Sigmoid colon (tissue), 7 donors: Measurements from ENCODE around the gene IKZF1. TPM values are rescaled to one million over a fixed set of nuclear protein-coding genes. Genes with fewer than 3 reads are reported as not detected.

Experiments
- DNase-seq: peaks from one replicate; pipeline ENCODE4 v3.0.0-alpha.2; 2019
- H3K27ac ChIP-seq, 4 donors: fragments of 200-600 bp; sonication (generic); one replicate each; pipeline ENCODE4 v1.5.1; 2016 to 2019; ENCODE audit warnings: mild to moderate bottlenecking in 1 of 4
- H3K27me3 ChIP-seq, 3 donors: fragments of 200-600 bp; sonication (generic); one replicate each; pipeline ENCODE4 v1.5.1; 2019; ENCODE audit warnings: mild to moderate bottlenecking in 1 of 3
- H3K36me3 ChIP-seq, 4 donors: fragments of 200-600 bp; sonication (generic); one replicate each; pipeline ENCODE4 v1.5.1; 2016 to 2019
- H3K4me1 ChIP-seq, 4 donors: fragments of 200-600 bp; sonication (generic); one replicate each; pipeline ENCODE4 v1.5.1; 2017 to 2019
- H3K4me3 ChIP-seq, 4 donors: fragments of 200-600 bp; sonication (generic); one replicate each; pipeline ENCODE4 v1.5.1; 2017 to 2019; ENCODE audit warnings: mild to moderate bottlenecking in 2 of 4, moderate library complexity in 1 of 4
- H3K9me3 ChIP-seq, 4 donors: fragments of 200-600 bp in 3 of 4; sonication (generic) in 3 of 4; one replicate each; pipeline versions ENCODE4 v1.5.1 to v1.6.1; 2013 to 2019
- CTCF ChIP-seq, 4 experiments: fragments of 450-650 bp in 3 of 4; fragments of 200-600 bp in 1 of 4; IDR thresholded peaks; one replicate each; pipeline ENCODE4 v1.5.1; 2016 to 2019; ENCODE audit warnings: antibody characterized with exemption in 4 of 4, mild to moderate bottlenecking in 3 of 4, moderate library complexity in 2 of 4
- EP300 ChIP-seq, 4 donors: sonication (generic); formaldehyde crosslinking; IDR thresholded peaks; one replicate each; pipeline ENCODE4 v1.6.1; 2017; ENCODE audit warnings: antibody characterized with exemption in 4 of 4
- POLR2A ChIP-seq, 2 donors: fragments of 450-650 bp; IDR thresholded peaks; one replicate each; pipeline ENCODE4 v1.6.1; 2016; ENCODE audit warnings: antibody characterized with exemption in 2 of 2, mild to moderate bottlenecking in 2 of 2, moderate library complexity in 2 of 2
- POLR2AphosphoS5 ChIP-seq, 4 donors: sonication (generic); formaldehyde crosslinking; IDR thresholded peaks; one replicate each; pipeline ENCODE4 v1.6.1; 2017; ENCODE audit warnings: antibody characterized with exemption in 4 of 4
- WGBS, 2 donors: extraction: QIAGEN DNeasy Blood & Tissue Kit; methylation state at CpG; one replicate each; pipeline ENCODE4 v1.1.7; 2013; 5-methylcytosine and 5-hydroxymethylcytosine counted together
- intact Hi-C: fragments of 100-400 bp; cut with DNase I; formaldehyde crosslinking; loops from one replicate; pipeline ENCODE4 v1.15.1; 2023
- polyA plus RNA-seq, 3 donors: library from polyadenylated mRNA; stranded (reverse); fragments of 200-250 nt; gene quantifications; one replicate each; pipeline ENCODE4 v1.2.3, GENCODE V29; 2013
- total RNA-seq, 4 donors: library from RNA; depleted of rRNA; stranded (reverse); fragments of >200 nt; gene quantifications; one replicate each; pipeline ENCODE4 v1.1.0, GENCODE V29; 2016
- donor health status: healthy with polysubstance abuse.
- donor health status: Bipolar disorder and iron deficiency.
- donor health status: healthy.

IKZF1 gene
- total and polyA plus RNA-seq, 7 donors: 1.8 to 29.9 (median 6.4) TPM

DNA sequence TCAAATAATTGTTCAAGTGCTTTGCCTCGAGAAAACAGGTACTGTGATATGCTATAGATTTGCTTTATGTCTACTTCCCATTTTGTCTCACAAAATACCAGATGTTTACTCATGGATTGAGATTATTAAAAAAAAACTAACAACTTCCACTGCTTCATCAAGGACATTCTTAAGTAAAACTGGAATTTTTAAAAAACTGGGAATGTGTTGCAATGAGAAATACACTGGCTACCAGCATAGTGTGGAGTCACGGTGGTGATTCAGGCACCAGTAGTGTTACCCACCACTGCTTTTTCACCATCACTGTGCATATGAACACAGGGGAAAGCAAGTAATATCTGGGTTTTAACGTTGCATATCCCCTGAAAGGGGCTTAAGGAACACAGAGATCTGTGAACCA, 124.4 kb downstream of the IKZF1 start:
- intact Hi-C loops: no loop called here
- Histone ChIP-seq H3K9me3 (no peaks in the 10 kb centered on the region), H3K4me3 (no peak overlapping the region), H3K27me3 (no peaks in the 10 kb centered on the region), H3K27ac (no peak overlapping the region), H3K4me1 (no peaks in the 10 kb centered on the region), H3K36me3 (no peaks in the 10 kb centered on the region)
- TF ChIP-seq POLR2A (IDR thresholded peaks at IDR 0.05): no peak
- no peak for TF ChIP-seq EP300 (IDR thresholded peaks at IDR 0.05)
- TF ChIP-seq CTCF (IDR thresholded peaks at IDR 0.05): no peak
- no peak for TF ChIP-seq POLR2AphosphoS5 (IDR thresholded peaks at IDR 0.05)
- DNase-seq: no peak
- 84 to 85% methylated on average over 3 of the region's 3 CpGs for WGBS, 2 donors

DNA sequence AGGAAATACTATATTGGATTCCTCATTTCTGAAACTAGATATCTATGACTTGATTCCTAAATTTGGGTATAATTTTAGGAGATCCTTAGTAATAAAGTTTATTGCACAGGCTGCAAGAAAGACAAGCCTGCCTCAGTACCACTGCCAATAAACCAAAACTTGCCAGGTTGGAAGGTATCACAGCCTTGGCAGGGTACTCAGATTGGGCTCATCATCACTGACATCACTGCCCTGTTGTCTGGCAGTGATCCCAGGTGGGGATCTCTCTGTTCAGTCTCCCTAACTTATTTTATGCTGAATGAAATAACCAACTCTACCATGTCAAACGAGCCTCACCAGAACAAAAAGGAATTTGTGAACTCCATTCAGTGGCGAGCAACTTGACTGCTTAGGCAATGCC, 126.8 kb downstream of the IKZF1 start:
- Histone ChIP-seq H3K27ac (no peak overlapping the region), H3K27me3 (no peaks in the 10 kb centered on the region), H3K4me1 (no peaks in the 10 kb centered on the region), H3K9me3 (no peaks in the 10 kb centered on the region), H3K36me3 (no peaks in the 10 kb centered on the region), H3K4me3 (no peak overlapping the region)
- intact Hi-C loops: no loop called here
- no peak for TF ChIP-seq EP300 (IDR thresholded peaks at IDR 0.05)
- no peak for DNase-seq
- 83 to 92% methylated on average over 2 of the region's 2 CpGs for WGBS, 2 donors

DNA sequence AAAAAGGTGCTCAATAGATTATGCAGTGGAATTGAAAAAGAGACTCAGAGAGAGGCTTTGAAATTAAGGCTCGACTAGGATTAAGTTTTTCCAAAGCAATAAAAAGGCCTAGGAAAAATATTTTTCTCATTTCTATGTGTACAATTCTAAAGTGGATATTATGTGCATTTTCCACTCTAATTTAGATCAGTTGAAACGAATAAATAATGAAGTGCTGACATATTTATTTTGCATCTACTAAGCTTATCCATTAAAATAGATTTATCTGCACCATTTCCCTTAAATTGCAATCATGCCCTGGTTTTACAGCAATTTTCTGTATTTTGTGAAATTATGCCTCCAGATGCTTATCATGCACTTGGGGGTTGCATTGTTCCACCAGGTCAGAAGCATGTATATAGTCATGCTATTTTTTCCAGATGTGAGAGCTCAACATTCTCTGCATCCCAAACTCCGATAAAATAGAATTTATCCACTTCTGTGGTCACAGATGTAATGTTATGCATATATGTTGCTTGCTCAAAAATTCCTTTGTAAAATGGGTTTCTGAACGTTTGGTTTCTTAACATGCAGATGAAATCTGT, 127.3 kb downstream of the IKZF1 start:
- no peaks in the 10 kb centered on the region for H3K4me1 ChIP-seq
- no peak for DNase-seq
- TF ChIP-seq POLR2A (IDR thresholded peaks at IDR 0.05) (no peak), POLR2AphosphoS5 (IDR thresholded peaks at IDR 0.05) (no peak), EP300 (IDR thresholded peaks at IDR 0.05) (no peak), CTCF (IDR thresholded peaks at IDR 0.05) (no peak)
- intact Hi-C loops: no loop called here
- H3K36me3 ChIP-seq: no peaks in the 10 kb centered on the region
- 76 to 79% methylated on average over 4 of the region's 4 CpGs for WGBS, 2 donors
- no peaks in the 10 kb centered on the region for H3K27me3 ChIP-seq
- H3K4me3 ChIP-seq: no peak overlapping the region
- no peaks in the 10 kb centered on the region for H3K9me3 ChIP-seq
- no peak overlapping the region for H3K27ac ChIP-seq

- Histone ChIP-seq H3K4me3 (no peak overlapping the region), H3K4me1 (no peaks in the 10 kb centered on the region), H3K9me3 (no peaks in the 10 kb centered on the region), H3K36me3 (peaks cover 0 to 13% (median 1%) of the 10 kb centered on the region in 4 donors), H3K27me3 (no peaks in the 10 kb centered on the region), H3K27ac (no peak overlapping the region)
- intact Hi-C loops: no loop called here
- DNase-seq: no peak
- TF ChIP-seq POLR2AphosphoS5 (IDR thresholded peaks at IDR 0.05) (no peak), CTCF (IDR thresholded peaks at IDR 0.05) (no peak), EP300 (IDR thresholded peaks at IDR 0.05) (no peak), POLR2A (IDR thresholded peaks at IDR 0.05) (no peak)
- 90 to 92% methylated on average over 3 of the region's 3 CpGs for WGBS, 2 donors
Measured at GRCh38 chr7:50436133-50436806, 131.8 kb downstream of the IKZF1 start.

GRCh38 chr7:50446542-50446960, 142.0 kb downstream of the IKZF1 start:
- Histone ChIP-seq H3K27me3 (no peaks in the 10 kb centered on the region), H3K4me3 (no peak overlapping the region), H3K9me3 (no peaks in the 10 kb centered on the region), H3K27ac (no peak overlapping the region), H3K4me1 (peaks cover 0 to 17% (median 13%) of the 10 kb centered on the region in 4 donors), H3K36me3 (peaks cover 0 to 32% (median 16%) of the 10 kb centered on the region in 4 donors)
- no peak for DNase-seq
- TF ChIP-seq EP300 (IDR thresholded peaks at IDR 0.05): no peak
- no peak for TF ChIP-seq CTCF (IDR thresholded peaks at IDR 0.05)
- TF ChIP-seq POLR2AphosphoS5 (IDR thresholded peaks at IDR 0.05): no peak
- no peak for TF ChIP-seq POLR2A (IDR thresholded peaks at IDR 0.05)
- intact Hi-C loops: no loop called here
- 77 to 80% methylated on average over 4 of the region's 4 CpGs for WGBS, 2 donors
